ENCODE measurements around the gene RAP1GAP. TPM values are rescaled to one million over a fixed set of nuclear protein-coding genes. Genes with fewer than 3 reads are reported as not detected.

RAP1GAP gene
- total and polyA plus RNA-seq, 2 of the 13 experiments (the other 11 are each of a cell fraction or from before 2014, with no cell fraction given), result 11.9 to 37.5 TPM

DNA sequence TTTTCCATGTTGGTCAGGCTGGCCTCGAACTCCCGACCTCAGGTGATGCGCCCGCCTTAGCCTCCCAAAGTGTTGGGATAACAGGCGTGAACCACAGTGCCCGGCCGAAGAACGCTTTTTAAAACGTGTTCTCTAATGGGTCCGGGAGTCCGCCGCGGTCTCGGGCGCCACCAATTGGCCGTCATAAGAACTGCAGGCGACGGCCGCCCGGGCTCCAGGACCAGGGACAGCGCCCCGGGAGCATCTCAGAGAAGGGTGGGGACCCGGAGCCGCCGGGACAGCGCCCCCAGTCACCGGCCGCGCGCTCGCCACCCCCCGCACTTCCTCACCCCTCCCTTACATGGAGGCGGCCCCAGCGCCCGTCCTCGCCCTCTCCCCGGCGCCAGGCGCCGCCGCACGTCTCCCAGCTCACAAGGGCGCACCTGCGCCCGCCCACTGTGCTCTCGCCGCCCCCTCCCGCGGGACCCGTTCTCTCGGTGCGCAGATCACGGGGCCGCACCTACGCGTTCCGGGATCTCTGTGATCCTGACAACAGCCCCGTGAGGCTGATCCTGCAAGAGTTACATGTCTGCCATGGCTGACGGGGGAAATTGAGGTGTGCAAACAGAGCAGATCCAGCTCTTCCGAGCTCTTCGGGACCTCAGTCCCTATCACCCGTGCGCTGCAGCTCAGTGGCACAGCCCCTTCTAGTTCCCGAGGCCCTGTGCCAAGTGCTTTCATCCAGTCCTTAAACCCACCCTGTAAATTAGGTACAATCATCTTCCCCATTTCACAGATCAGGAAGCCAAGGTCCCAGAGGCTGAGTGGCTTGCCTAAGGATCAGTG, 9.8 kb downstream of the RAP1GAP start (continued):
- TF ChIP-seq, protein P1, sequence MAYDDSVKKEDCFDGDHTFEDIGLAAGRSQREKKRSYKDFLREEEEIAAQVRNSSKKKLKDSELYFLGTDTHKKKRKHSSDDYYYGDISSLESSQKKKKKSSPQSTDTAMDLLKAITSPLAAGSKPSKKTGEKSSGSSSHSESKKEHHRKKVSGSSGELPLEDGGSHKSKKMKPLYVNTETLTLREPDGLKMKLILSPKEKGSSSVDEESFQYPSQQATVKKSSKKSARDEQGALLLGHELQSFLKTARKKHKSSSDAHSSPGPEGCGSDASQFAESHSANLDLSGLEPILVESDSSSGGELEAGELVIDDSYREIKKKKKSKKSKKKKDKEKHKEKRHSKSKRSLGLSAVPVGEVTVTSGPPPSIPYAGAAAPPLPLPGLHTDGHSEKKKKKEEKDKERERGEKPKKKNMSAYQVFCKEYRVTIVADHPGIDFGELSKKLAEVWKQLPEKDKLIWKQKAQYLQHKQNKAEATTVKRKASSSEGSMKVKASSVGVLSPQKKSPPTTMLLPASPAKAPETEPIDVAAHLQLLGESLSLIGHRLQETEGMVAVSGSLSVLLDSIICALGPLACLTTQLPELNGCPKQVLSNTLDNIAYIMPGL (CRISPR knock-in tag; IDR thresholded peaks at IDR 0.05; ENCODE audit: borderline replicate concordance in 1 of 2, low read depth in 1 of 2), result peak; percentile 77 to 88; a peak in 3 of 4 replicates
- TF ChIP-seq ZNF780A (CRISPR knock-in tag; IDR thresholded peaks at IDR 0.05), result peak; percentile 95
- peak; percentile 85 for TF ChIP-seq KMT2B (CRISPR knock-in tag; IDR thresholded peaks at IDR 0.05)
- no peak for TF ChIP-seq MBD4 (IDR thresholded peaks at IDR 0.05; ENCODE audit: borderline replicate concordance, low read length)
- TF ChIP-seq, protein P2, sequence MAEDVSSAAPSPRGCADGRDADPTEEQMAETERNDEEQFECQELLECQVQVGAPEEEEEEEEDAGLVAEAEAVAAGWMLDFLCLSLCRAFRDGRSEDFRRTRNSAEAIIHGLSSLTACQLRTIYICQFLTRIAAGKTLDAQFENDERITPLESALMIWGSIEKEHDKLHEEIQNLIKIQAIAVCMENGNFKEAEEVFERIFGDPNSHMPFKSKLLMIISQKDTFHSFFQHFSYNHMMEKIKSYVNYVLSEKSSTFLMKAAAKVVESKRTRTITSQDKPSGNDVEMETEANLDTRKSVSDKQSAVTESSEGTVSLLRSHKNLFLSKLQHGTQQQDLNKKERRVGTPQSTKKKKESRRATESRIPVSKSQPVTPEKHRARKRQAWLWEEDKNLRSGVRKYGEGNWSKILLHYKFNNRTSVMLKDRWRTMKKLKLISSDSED (CRISPR knock-in tag; IDR thresholded peaks at IDR 0.05), result no peak
- no peak for TF ChIP-seq SMYD3 (CRISPR knock-in tag; IDR thresholded peaks at IDR 0.05)
- TF ChIP-seq HOXA9 (CRISPR knock-in tag; IDR thresholded peaks at IDR 0.05; ENCODE audit: borderline replicate concordance), result peak; percentile 92; the same call in 1 of the 2 replicates
- no peak for TF ChIP-seq ATAD3A (CRISPR knock-in tag; IDR thresholded peaks at IDR 0.05)
- peak; percentile 71; the same call in 1 of the 2 replicates for TF ChIP-seq ZSCAN30 (CRISPR knock-in tag; IDR thresholded peaks at IDR 0.05)
- TF ChIP-seq, protein P3, sequence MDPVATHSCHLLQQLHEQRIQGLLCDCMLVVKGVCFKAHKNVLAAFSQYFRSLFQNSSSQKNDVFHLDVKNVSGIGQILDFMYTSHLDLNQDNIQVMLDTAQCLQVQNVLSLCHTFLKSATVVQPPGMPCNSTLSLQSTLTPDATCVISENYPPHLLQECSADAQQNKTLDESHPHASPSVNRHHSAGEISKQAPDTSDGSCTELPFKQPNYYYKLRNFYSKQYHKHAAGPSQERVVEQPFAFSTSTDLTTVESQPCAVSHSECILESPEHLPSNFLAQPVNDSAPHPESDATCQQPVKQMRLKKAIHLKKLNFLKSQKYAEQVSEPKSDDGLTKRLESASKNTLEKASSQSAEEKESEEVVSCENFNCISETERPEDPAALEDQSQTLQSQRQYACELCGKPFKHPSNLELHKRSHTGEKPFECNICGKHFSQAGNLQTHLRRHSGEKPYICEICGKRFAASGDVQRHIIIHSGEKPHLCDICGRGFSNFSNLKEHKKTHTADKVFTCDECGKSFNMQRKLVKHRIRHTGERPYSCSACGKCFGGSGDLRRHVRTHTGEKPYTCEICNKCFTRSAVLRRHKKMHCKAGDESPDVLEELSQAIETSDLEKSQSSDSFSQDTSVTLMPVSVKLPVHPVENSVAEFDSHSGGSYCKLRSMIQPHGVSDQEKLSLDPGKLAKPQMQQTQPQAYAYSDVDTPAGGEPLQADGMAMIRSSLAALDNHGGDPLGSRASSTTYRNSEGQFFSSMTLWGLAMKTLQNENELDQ (CRISPR knock-in tag; IDR thresholded peaks at IDR 0.05; ENCODE audit: borderline replicate concordance), result peak; percentile 98; the same call in 1 of the 2 replicates
- TF ChIP-seq ZNF256 (CRISPR knock-in tag; conservative IDR thresholded peaks at IDR 0.05), result peak; percentile 99
- TF ChIP-seq, protein P4, sequence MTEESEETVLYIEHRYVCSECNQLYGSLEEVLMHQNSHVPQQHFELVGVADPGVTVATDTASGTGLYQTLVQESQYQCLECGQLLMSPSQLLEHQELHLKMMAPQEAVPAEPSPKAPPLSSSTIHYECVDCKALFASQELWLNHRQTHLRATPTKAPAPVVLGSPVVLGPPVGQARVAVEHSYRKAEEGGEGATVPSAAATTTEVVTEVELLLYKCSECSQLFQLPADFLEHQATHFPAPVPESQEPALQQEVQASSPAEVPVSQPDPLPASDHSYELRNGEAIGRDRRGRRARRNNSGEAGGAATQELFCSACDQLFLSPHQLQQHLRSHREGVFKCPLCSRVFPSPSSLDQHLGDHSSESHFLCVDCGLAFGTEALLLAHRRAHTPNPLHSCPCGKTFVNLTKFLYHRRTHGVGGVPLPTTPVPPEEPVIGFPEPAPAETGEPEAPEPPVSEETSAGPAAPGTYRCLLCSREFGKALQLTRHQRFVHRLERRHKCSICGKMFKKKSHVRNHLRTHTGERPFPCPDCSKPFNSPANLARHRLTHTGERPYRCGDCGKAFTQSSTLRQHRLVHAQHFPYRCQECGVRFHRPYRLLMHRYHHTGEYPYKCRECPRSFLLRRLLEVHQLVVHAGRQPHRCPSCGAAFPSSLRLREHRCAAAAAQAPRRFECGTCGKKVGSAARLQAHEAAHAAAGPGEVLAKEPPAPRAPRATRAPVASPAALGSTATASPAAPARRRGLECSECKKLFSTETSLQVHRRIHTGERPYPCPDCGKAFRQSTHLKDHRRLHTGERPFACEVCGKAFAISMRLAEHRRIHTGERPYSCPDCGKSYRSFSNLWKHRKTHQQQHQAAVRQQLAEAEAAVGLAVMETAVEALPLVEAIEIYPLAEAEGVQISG (CRISPR knock-in tag; IDR thresholded peaks at IDR 0.05), result peak; percentile 88
- TF ChIP-seq JUN (CRISPR knock-in tag; IDR thresholded peaks at IDR 0.05), result peak; percentile 45; the same call in 1 of the 2 replicates
- TF ChIP-seq, protein P5, sequence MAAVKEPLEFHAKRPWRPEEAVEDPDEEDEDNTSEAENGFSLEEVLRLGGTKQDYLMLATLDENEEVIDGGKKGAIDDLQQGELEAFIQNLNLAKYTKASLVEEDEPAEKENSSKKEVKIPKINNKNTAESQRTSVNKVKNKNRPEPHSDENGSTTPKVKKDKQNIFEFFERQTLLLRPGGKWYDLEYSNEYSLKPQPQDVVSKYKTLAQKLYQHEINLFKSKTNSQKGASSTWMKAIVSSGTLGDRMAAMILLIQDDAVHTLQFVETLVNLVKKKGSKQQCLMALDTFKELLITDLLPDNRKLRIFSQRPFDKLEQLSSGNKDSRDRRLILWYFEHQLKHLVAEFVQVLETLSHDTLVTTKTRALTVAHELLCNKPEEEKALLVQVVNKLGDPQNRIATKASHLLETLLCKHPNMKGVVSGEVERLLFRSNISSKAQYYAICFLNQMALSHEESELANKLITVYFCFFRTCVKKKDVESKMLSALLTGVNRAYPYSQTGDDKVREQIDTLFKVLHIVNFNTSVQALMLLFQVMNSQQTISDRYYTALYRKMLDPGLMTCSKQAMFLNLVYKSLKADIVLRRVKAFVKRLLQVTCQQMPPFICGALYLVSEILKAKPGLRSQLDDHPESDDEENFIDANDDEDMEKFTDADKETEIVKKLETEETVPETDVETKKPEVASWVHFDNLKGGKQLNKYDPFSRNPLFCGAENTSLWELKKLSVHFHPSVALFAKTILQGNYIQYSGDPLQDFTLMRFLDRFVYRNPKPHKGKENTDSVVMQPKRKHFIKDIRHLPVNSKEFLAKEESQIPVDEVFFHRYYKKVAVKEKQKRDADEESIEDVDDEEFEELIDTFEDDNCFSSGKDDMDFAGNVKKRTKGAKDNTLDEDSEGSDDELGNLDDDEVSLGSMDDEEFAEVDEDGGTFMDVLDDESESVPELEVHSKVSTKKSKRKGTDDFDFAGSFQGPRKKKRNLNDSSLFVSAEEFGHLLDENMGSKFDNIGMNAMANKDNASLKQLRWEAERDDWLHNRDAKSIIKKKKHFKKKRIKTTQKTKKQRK (IDR thresholded peaks at IDR 0.05; ENCODE audit: low read length), result no peak
- TF ChIP-seq SRSF4 (IDR thresholded peaks at IDR 0.05; ENCODE audit: low read depth, low read length, poor library complexity, severe bottlenecking), result no peak
- TF ChIP-seq ZNF652 (CRISPR knock-in tag; IDR thresholded peaks at IDR 0.05; ENCODE audit: borderline replicate concordance, low read depth), result no peak

Measured in HepG2 (cell line).